Measurements from ENCODE around the gene PRAC1. TPM values are rescaled to one million over a fixed set of nuclear protein-coding genes. Genes with fewer than 3 reads are reported as not detected.

PRAC1 gene
- total RNA-seq, 1 experiment from 2014 or later = not detected

- intact Hi-C loops (cut with micrococcal nuclease; ENCODE audit: unreplicated experiment) = no loop called here
- Mint-ChIP-seq H3K27ac (ENCODE audit: unreplicated experiment) (no peak overlapping the region), H3K36me3 (ENCODE audit: insufficient read depth, unreplicated experiment) (no peaks in the 10 kb centered on the region), H3K4me3 (ENCODE audit: low read depth, unreplicated experiment) (no peak overlapping the region), H3K27me3 (ENCODE audit: unreplicated experiment) (peaks cover 95% of the 10 kb centered on the region), H3K4me1 (ENCODE audit: low read depth, unreplicated experiment) (peaks cover 30% of the 10 kb centered on the region), H3K9me3 (ENCODE audit: low read depth, unreplicated experiment) (no peaks in the 10 kb centered on the region)
- no TSS peak for BruUV-seq (replicated peaks)
- CTCF ChIA-PET = interaction anchor here (0.6 to 0.7 kb wide), 2 partner anchors 11 to 352 kb away, joined by 5 read pairs; no protein-coding TSS in a partner anchor
- TF ChIP-seq, protein P1, sequence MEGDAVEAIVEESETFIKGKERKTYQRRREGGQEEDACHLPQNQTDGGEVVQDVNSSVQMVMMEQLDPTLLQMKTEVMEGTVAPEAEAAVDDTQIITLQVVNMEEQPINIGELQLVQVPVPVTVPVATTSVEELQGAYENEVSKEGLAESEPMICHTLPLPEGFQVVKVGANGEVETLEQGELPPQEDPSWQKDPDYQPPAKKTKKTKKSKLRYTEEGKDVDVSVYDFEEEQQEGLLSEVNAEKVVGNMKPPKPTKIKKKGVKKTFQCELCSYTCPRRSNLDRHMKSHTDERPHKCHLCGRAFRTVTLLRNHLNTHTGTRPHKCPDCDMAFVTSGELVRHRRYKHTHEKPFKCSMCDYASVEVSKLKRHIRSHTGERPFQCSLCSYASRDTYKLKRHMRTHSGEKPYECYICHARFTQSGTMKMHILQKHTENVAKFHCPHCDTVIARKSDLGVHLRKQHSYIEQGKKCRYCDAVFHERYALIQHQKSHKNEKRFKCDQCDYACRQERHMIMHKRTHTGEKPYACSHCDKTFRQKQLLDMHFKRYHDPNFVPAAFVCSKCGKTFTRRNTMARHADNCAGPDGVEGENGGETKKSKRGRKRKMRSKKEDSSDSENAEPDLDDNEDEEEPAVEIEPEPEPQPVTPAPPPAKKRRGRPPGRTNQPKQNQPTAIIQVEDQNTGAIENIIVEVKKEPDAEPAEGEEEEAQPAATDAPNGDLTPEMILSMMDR (IDR thresholded peaks at IDR 0.05; ENCODE audit: unreplicated experiment) = no peak
- no peak for DNase-seq
These were observed 30.3 kb upstream of the PRAC1 start for GRCh38 chr17:48752399-48753288.

GRCh38 chr17:48751733-48752398 lies 29.5 kb upstream of the PRAC1 start:
- BruUV-seq (replicated peaks) = no TSS peak
- Mint-ChIP-seq H3K4me1 (ENCODE audit: low read depth, unreplicated experiment) (peaks cover 30% of the 10 kb centered on the region), H3K9me3 (ENCODE audit: low read depth, unreplicated experiment) (no peaks in the 10 kb centered on the region), H3K36me3 (ENCODE audit: insufficient read depth, unreplicated experiment) (no peaks in the 10 kb centered on the region), H3K4me3 (ENCODE audit: low read depth, unreplicated experiment) (no peak overlapping the region), H3K27ac (ENCODE audit: unreplicated experiment) (no peak overlapping the region), H3K27me3 (ENCODE audit: unreplicated experiment) (peaks cover 96% of the 10 kb centered on the region)
- DNase-seq = no peak
- intact Hi-C loops (cut with micrococcal nuclease; ENCODE audit: unreplicated experiment) = no loop called here
- CTCF ChIA-PET = interaction anchor here (0.5 to 1.6 kb wide), 8 partner anchors 12 to 650 kb away, joined by 3 to 7 read pairs (median 4); no protein-coding TSS in a partner anchor
- TF ChIP-seq, protein P1 (IDR thresholded peaks at IDR 0.05; ENCODE audit: unreplicated experiment) = no peak

DNA sequence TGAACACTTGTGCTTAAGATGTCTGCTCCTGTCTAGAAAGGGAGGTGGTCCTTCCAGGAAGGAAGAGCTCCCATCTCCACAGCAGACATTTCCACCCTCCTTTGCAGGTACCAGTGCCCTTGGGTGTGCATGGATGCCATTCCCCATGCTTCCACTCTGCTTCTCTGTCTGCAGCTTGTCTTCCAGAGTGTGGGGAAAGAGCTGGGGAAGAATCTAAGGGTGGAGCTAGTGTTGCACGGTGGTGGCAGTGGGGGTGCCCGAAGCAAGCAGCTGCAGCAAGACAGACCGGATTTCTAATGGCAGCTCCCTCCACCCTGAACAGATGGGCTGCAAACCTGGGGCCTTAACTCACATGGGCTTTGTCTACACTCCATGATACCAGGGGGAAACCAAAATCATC lies 28.9 kb upstream of the PRAC1 start:
- intact Hi-C loops (cut with micrococcal nuclease; ENCODE audit: unreplicated experiment) = no loop called here
- H3K4me1 Mint-ChIP-seq (ENCODE audit: low read depth, unreplicated experiment) = peaks cover 30% of the 10 kb centered on the region
- TF ChIP-seq, protein P1 (IDR thresholded peaks at IDR 0.05; ENCODE audit: unreplicated experiment) = no peak
- H3K4me3 Mint-ChIP-seq (ENCODE audit: low read depth, unreplicated experiment) = no peak overlapping the region
- CTCF ChIA-PET = interaction anchor here (0.5 to 1.6 kb wide), 6 partner anchors 17 to 649 kb away, joined by 3 to 7 read pairs (median 3); no protein-coding TSS in a partner anchor
- H3K9me3 Mint-ChIP-seq (ENCODE audit: low read depth, unreplicated experiment) = no peaks in the 10 kb centered on the region
- no peak overlapping the region for H3K27ac Mint-ChIP-seq (ENCODE audit: unreplicated experiment)
- H3K36me3 Mint-ChIP-seq (ENCODE audit: insufficient read depth, unreplicated experiment) = no peaks in the 10 kb centered on the region
- peaks cover 96% of the 10 kb centered on the region for H3K27me3 Mint-ChIP-seq (ENCODE audit: unreplicated experiment)
- BruUV-seq (replicated peaks) = no TSS peak
- no peak for DNase-seq

DNA sequence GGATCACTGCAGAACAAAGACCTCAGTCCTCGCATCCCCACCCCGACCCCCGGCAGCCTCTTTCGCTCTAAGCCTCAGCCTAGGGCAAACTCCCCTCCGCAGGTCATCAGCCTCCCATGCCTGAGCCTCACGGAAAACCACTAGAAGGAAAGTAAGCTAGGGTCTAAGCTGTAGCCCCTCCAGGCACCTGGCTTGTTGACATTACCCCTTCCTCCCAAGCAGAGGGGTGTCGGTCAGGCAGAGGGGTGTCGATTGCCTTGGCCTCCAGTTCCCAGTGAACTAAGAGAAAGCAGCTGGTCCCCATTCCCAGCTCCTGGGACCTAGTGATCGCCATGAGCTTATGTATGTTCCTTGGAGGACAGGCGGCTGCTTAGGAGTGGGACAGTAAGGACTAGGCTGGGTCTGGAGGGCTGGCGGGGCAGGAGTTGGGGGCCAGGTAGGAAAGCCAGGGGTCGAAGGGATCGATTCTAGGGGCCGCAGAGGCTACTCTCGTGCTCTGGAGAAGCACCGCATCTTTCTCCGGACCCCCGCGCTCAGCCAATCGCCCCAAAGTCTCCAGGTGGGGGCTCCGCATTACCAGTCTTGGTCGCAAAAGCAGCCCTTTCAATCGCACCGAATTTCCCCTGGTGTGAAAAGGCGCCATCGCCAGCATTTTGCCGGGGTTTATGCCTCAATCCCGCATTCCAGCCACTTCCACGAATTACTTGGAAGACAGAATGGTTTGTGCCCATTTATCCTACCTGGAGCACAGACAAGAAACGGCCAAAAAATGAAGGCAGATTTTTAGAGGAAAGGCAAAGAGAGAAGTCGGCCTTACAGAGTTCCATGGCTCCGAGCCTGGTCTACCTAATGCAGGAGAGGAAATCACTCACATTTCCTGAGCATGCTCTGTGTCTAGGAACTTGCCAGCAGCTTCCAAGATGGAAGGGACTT lies 27.6 kb upstream of the PRAC1 start:
- Mint-ChIP-seq H3K27me3 (ENCODE audit: unreplicated experiment) (peaks cover 96% of the 10 kb centered on the region), H3K4me3 (ENCODE audit: low read depth, unreplicated experiment) (no peak overlapping the region), H3K27ac (ENCODE audit: unreplicated experiment) (no peak overlapping the region), H3K9me3 (ENCODE audit: low read depth, unreplicated experiment) (no peaks in the 10 kb centered on the region), H3K4me1 (ENCODE audit: low read depth, unreplicated experiment) (peaks cover 30% of the 10 kb centered on the region), H3K36me3 (ENCODE audit: insufficient read depth, unreplicated experiment) (no peaks in the 10 kb centered on the region)
- intact Hi-C loops (cut with micrococcal nuclease; ENCODE audit: unreplicated experiment) = no loop called here
- TF ChIP-seq, protein P1 (IDR thresholded peaks at IDR 0.05; ENCODE audit: unreplicated experiment) = no peak
- DNase-seq = no peak
- no TSS peak for BruUV-seq (replicated peaks)
- CTCF ChIA-PET = interaction anchor here (1.1 to 1.6 kb wide), 2 partner anchors 15 to 18 kb away, joined by 3 to 7 read pairs; no protein-coding TSS in a partner anchor
